GM12873 (cell line): Measurements from ENCODE around the gene CAPN13.

ENCODE experiments used
- CTCF ChIP-seq: IDR thresholded peaks from 2 replicates; pipeline ENCODE4 v1.5.1; 2012; ENCODE audit warnings: low read depth, mild to moderate bottlenecking, moderate library complexity, low read length, control low read depth; ENCODE audit not compliant: insufficient read depth; ENCODE audit errors: missing control alignments

CAPN13 gene

GRCh38 chr2:30753630-30754029 lies 53.6 kb downstream of the CAPN13 start:
- no peak for TF ChIP-seq CTCF

GRCh38 chr2:30752811-30753210 lies 54.4 kb downstream of the CAPN13 start:
- TF ChIP-seq CTCF = no peak

DNA sequence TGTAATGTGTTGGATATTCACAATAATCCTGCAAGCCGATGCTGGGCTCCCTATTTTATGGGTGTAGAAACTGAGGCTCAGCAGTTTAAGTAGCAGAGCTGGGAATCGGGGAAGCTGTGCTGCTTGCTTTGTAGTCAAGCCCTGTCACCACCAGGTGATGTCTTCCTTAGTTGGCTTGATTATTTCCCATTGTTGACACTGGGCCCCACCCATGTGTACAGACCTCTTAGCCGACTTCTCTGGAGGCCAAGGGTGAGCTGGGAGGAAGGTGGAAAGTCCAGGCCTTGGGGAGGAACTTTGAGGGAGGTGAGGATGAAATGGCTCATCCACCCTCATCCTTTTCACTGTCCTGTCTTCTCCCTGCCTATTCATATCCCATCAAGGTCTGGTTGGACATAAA lies 60.0 kb downstream of the CAPN13 start:
- TF ChIP-seq CTCF = no peak

DNA sequence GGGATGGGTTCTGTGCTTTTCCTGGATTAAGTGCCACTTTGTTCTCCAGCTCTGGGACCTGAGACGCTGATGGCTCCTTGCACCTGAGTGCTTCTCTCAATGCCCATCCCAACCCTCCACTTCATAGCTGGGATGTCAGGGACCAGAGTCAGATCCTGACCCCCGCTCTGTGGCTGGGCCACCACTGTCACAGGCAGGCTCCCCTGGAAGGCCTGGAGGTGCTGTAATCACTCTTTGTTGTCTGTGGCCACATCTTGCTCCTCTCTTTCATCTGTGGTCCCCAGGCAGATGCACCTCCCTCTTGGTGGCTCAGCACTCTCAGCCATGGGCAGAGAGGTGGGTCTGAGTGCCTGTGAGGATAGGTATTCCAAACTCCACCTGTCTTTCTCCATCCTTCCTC lies 62.4 kb downstream of the CAPN13 start:
- no peak for TF ChIP-seq CTCF

DNA sequence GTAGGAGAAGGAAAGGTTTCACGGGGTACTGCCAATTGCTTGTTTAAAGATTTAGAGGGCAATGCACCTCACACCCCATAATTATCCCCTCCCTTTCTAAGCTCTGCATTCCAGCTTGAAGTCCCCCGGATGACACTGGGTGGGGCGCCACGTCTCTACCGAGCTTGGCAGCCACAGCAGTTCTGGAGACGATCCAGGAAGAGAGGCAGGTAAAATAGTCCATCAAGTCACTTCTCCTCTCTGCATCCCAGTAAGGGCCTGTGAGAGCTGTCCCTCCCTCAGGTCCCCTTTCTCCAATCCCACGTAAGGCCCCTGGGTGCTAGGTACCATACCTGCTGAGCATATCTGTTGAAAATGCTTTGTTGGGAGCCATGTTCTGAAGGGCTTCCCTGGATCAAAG lies 65.7 kb downstream of the CAPN13 start:
- no peak for TF ChIP-seq CTCF

- no peak for TF ChIP-seq CTCF
Observed at GRCh38 chr2:30738141-30738911, 68.9 kb downstream of the CAPN13 start.

DNA sequence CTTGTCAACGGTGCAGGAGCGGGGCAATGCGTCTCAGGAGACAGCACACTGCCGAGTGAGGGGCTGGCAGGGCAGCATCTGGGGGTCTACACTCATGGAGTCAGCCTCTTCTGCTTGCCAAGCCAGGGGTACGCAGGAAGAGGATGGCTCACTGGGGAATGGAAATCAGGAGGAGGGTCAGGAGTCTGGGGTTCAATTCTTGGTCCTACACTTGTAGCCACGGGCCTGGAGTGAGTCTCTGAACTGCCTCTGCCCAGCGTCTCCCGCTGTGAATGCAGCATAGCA lies 70.0 kb downstream of the CAPN13 start:
- TF ChIP-seq CTCF = no peak
